IgD-negative memory B cell (primary cell): ENCODE results near the gene PAK6. TPM values are rescaled to one million over a fixed set of nuclear protein-coding genes. Genes with fewer than 3 reads are reported as not detected.

ENCODE experiments used
- H3K27ac Mint-ChIP-seq, 3 donors: one replicate each; pipeline ENCODE4 v1.8.0; 2020 to 2022; ENCODE audit warnings: mild to moderate bottlenecking in 3 of 3, mixed read lengths in 3 of 3, moderate library complexity in 1 of 3
- H3K27me3 Mint-ChIP-seq: one replicate; pipeline ENCODE4 v1.8.0; 2021; ENCODE audit warnings: mixed read lengths
- H3K36me3 Mint-ChIP-seq: one replicate; pipeline ENCODE4 v1.8.0; 2020; ENCODE audit warnings: mild to moderate bottlenecking, mixed read lengths
- H3K4me1 Mint-ChIP-seq, 3 donors: one replicate each; pipeline ENCODE4 v1.8.0; 2020 to 2022; ENCODE audit warnings: mixed read lengths in 3 of 3, mild to moderate bottlenecking in 1 of 3
- H3K4me3 Mint-ChIP-seq, 4 donors: one replicate each; pipeline ENCODE4 v1.8.0; 2020 to 2022; ENCODE audit warnings: mild to moderate bottlenecking in 4 of 4, mixed read lengths in 4 of 4, moderate library complexity in 3 of 4
- H3K9me3 Mint-ChIP-seq, 3 donors: one replicate each; pipeline ENCODE4 v1.8.0; 2020 to 2021; ENCODE audit warnings: mixed read lengths in 3 of 3, mild to moderate bottlenecking in 1 of 3
- polyA plus RNA-seq: library from polyadenylated mRNA; unstranded; fragments of 300-500 nt; fragmentation: Illumina TruSeq; gene quantifications from one replicate; pipeline ENCODE4 v1.2.3, GENCODE V29; 2021

The PAK6 gene
- polyA plus RNA-seq, 1 donor from 2014 or later, result not detected

GRCh38 chr15:40257656-40258450, 19.0 kb downstream of the PAK6 start:
- peaks cover 0 to 1% (median 0%) of the 10 kb centered on the region in 3 donors for H3K9me3 Mint-ChIP-seq
- H3K27ac Mint-ChIP-seq, result no peak overlapping the region
- H3K27me3 Mint-ChIP-seq, result peaks cover 17% of the 10 kb centered on the region
- H3K4me3 Mint-ChIP-seq, result no peak overlapping the region
- no peaks in the 10 kb centered on the region for H3K36me3 Mint-ChIP-seq
- peaks cover 4 to 9% (median 7%) of the 10 kb centered on the region in 3 donors for H3K4me1 Mint-ChIP-seq

GRCh38 chr15:40258544-40258943, 19.7 kb downstream of the PAK6 start:
- peaks cover 12% of the 10 kb centered on the region for H3K27me3 Mint-ChIP-seq
- H3K4me1 Mint-ChIP-seq, result peaks cover 0 to 3% (median 2%) of the 10 kb centered on the region in 3 donors
- H3K9me3 Mint-ChIP-seq, result no peaks in the 10 kb centered on the region
- peak overlapping the region in 1 of 4 donors; percentile 63 for H3K4me3 Mint-ChIP-seq
- H3K36me3 Mint-ChIP-seq, result no peaks in the 10 kb centered on the region
- H3K27ac Mint-ChIP-seq, result no peak overlapping the region

GRCh38 chr15:40259021-40259420, 20.2 kb downstream of the PAK6 start:
- H3K27ac Mint-ChIP-seq, result no peak overlapping the region
- H3K36me3 Mint-ChIP-seq, result no peaks in the 10 kb centered on the region
- H3K4me3 Mint-ChIP-seq, result no peak overlapping the region
- H3K9me3 Mint-ChIP-seq, result no peaks in the 10 kb centered on the region
- peaks cover 7% of the 10 kb centered on the region for H3K27me3 Mint-ChIP-seq
- H3K4me1 Mint-ChIP-seq, result no peaks in the 10 kb centered on the region

GRCh38 chr15:40263024-40263754, 24.3 kb downstream of the PAK6 start:
- H3K27ac Mint-ChIP-seq, result no peak overlapping the region
- H3K4me3 Mint-ChIP-seq, result no peak overlapping the region
- no peaks in the 10 kb centered on the region for H3K27me3 Mint-ChIP-seq
- H3K4me1 Mint-ChIP-seq, result no peaks in the 10 kb centered on the region
- H3K36me3 Mint-ChIP-seq, result no peaks in the 10 kb centered on the region
- no peaks in the 10 kb centered on the region for H3K9me3 Mint-ChIP-seq

- Mint-ChIP-seq H3K4me1 (no peaks in the 10 kb centered on the region), H3K27me3 (no peaks in the 10 kb centered on the region), H3K4me3 (peak overlapping the region in 1 of 4 donors; percentile 55), H3K9me3 (no peaks in the 10 kb centered on the region), H3K36me3 (no peaks in the 10 kb centered on the region), H3K27ac (no peak overlapping the region)
Measured at GRCh38 chr15:40264321-40265153, 25.7 kb downstream of the PAK6 start.

- Mint-ChIP-seq H3K27ac (no peak overlapping the region), H3K4me1 (no peaks in the 10 kb centered on the region), H3K9me3 (no peaks in the 10 kb centered on the region), H3K36me3 (no peaks in the 10 kb centered on the region), H3K27me3 (no peaks in the 10 kb centered on the region), H3K4me3 (no peak overlapping the region)
Measured at GRCh38 chr15:40265355-40265754, 26.5 kb downstream of the PAK6 start.

GRCh38 chr15:40265875-40266274, 27.0 kb downstream of the PAK6 start:
- H3K9me3 Mint-ChIP-seq, result no peaks in the 10 kb centered on the region
- peak overlapping the region in 1 of 3 donors; percentile 53 for H3K27ac Mint-ChIP-seq
- no peaks in the 10 kb centered on the region for H3K4me1 Mint-ChIP-seq
- H3K4me3 Mint-ChIP-seq, result no peak overlapping the region
- H3K36me3 Mint-ChIP-seq, result no peaks in the 10 kb centered on the region
- no peaks in the 10 kb centered on the region for H3K27me3 Mint-ChIP-seq

GRCh38 chr15:40266828-40267304, 28.0 kb downstream of the PAK6 start:
- no peak overlapping the region for H3K27ac Mint-ChIP-seq
- H3K27me3 Mint-ChIP-seq, result no peaks in the 10 kb centered on the region
- no peaks in the 10 kb centered on the region for H3K36me3 Mint-ChIP-seq
- no peaks in the 10 kb centered on the region for H3K9me3 Mint-ChIP-seq
- no peaks in the 10 kb centered on the region for H3K4me1 Mint-ChIP-seq
- no peak overlapping the region for H3K4me3 Mint-ChIP-seq

GRCh38 chr15:40267670-40268069, 28.8 kb downstream of the PAK6 start:
- H3K9me3 Mint-ChIP-seq, result no peaks in the 10 kb centered on the region
- no peaks in the 10 kb centered on the region for H3K36me3 Mint-ChIP-seq
- no peak overlapping the region for H3K4me3 Mint-ChIP-seq
- no peak overlapping the region for H3K27ac Mint-ChIP-seq
- no peaks in the 10 kb centered on the region for H3K4me1 Mint-ChIP-seq
- no peaks in the 10 kb centered on the region for H3K27me3 Mint-ChIP-seq

GRCh38 chr15:40269604-40270003, 30.7 kb downstream of the PAK6 start:
- Mint-ChIP-seq H3K36me3 (peaks cover 1% of the 10 kb centered on the region), H3K27ac (no peak overlapping the region), H3K4me1 (peaks cover 0 to 2% (median under 1%) of the 10 kb centered on the region in 3 donors), H3K9me3 (no peaks in the 10 kb centered on the region), H3K4me3 (no peak overlapping the region), H3K27me3 (peaks cover under 1% of the 10 kb centered on the region)

GRCh38 chr15:40270246-40270995, 31.6 kb downstream of the PAK6 start:
- H3K4me3 Mint-ChIP-seq, result no peak overlapping the region
- peaks cover 4% of the 10 kb centered on the region for H3K27me3 Mint-ChIP-seq
- peaks cover 0 to 7% (median 4%) of the 10 kb centered on the region in 3 donors for H3K4me1 Mint-ChIP-seq
- peak overlapping the region in 1 of 3 donors; percentile 50 for H3K27ac Mint-ChIP-seq
- peaks cover 1% of the 10 kb centered on the region for H3K36me3 Mint-ChIP-seq
- H3K9me3 Mint-ChIP-seq, result no peaks in the 10 kb centered on the region

GRCh38 chr15:40271685-40272484, 33.0 kb downstream of the PAK6 start:
- no peaks in the 10 kb centered on the region for H3K9me3 Mint-ChIP-seq
- H3K4me1 Mint-ChIP-seq, result peaks cover 0 to 8% (median 6%) of the 10 kb centered on the region in 3 donors
- peak overlapping the region in 1 of 3 donors; percentile 31 for H3K27ac Mint-ChIP-seq
- H3K27me3 Mint-ChIP-seq, result peaks cover 9% of the 10 kb centered on the region
- H3K36me3 Mint-ChIP-seq, result peaks cover 1% of the 10 kb centered on the region
- H3K4me3 Mint-ChIP-seq, result no peak overlapping the region

- Mint-ChIP-seq H3K9me3 (no peaks in the 10 kb centered on the region), H3K4me3 (no peak overlapping the region), H3K27me3 (peaks cover 15% of the 10 kb centered on the region), H3K36me3 (peaks cover 1% of the 10 kb centered on the region), H3K4me1 (peaks cover 0 to 13% (median 8%) of the 10 kb centered on the region in 3 donors), H3K27ac (no peak overlapping the region)
Measured at GRCh38 chr15:40272485-40273056, 33.7 kb downstream of the PAK6 start.
